Esophagus muscularis mucosa (tissue), 4 donors: Measurements from ENCODE around the gene C22orf23. TPM values are rescaled to one million over a fixed set of nuclear protein-coding genes. Genes with fewer than 3 reads are reported as not detected.

Experiments
- DNase-seq: peaks from one replicate; pipeline ENCODE4 v3.0.0-alpha.2; 2017; ENCODE audit errors: extremely low spot score
- H3K27ac ChIP-seq, 4 donors: fragments of 200-600 bp; sonication (generic); replicated peaks in 1 of 4; 1 replicate in 3 of 4; 2 replicates in 1 of 4; pipeline ENCODE4 v1.5.1; 2016 to 2019; ENCODE audit warnings: mild to moderate bottlenecking in 1 of 4
- H3K27me3 ChIP-seq, 4 donors: fragments of 200-600 bp; sonication (generic); one replicate each; pipeline versions ENCODE4 v1.5.1 to v1.6.0; 2016 to 2019
- H3K36me3 ChIP-seq, 4 donors: fragments of 200-600 bp; sonication (generic); one replicate each; pipeline ENCODE4 v1.5.1; 2016 to 2019
- H3K4me1 ChIP-seq, 4 donors: fragments of 200-600 bp; sonication (generic); one replicate each; pipeline ENCODE4 v1.5.1; 2016 to 2019
- H3K4me3 ChIP-seq, 4 donors: fragments of 200-600 bp; sonication (generic); 1 replicate in 2 of 4; 2 replicates in 2 of 4; pipeline ENCODE4 v1.5.1; 2016 to 2019; ENCODE audit warnings: mild to moderate bottlenecking in 4 of 4, moderate library complexity in 1 of 4
- H3K9me3 ChIP-seq, 4 donors: fragments of 200-600 bp; sonication (generic); 1 replicate in 3 of 4; 2 replicates in 1 of 4; pipeline ENCODE4 v1.5.1; 2016 to 2019
- EP300 ChIP-seq: sonication (generic); formaldehyde crosslinking; IDR thresholded peaks from one replicate; pipeline ENCODE4 v1.6.1; 2017; ENCODE audit warnings: antibody characterized with exemption
- POLR2A ChIP-seq: fragments of 450-650 bp; IDR thresholded peaks from one replicate; pipeline ENCODE4 v1.6.1; 2017; ENCODE audit warnings: antibody characterized with exemption, moderate library complexity, mild to moderate bottlenecking, low read depth
- POLR2AphosphoS5 ChIP-seq, 2 donors: sonication (generic); formaldehyde crosslinking; IDR thresholded peaks; one replicate each; pipeline ENCODE4 v1.6.1; 2017; ENCODE audit warnings: antibody characterized with exemption in 2 of 2
- WGBS: methylation state at CpG from one replicate; pipeline ENCODE4 v1.1.5; 2018; 5-methylcytosine and 5-hydroxymethylcytosine counted together
- intact Hi-C: fragments of 100-400 bp; cut with DNase I; formaldehyde crosslinking; loops from one replicate; pipeline ENCODE4 v1.15.1; 2023
- total RNA-seq, 4 donors: library from RNA; depleted of rRNA; stranded (reverse); fragments of >200 nt; gene quantifications; one replicate each; pipeline versions ENCODE4 v1.1.0 to v1.2.1, GENCODE V29; 2016
- TF ChIP-seq, protein P1 (sequence below), 3 experiments: fragments of 200-600 bp in 2 of 3; fragments of 450-650 bp in 1 of 3; sonication (generic) in 2 of 3; IDR thresholded peaks; one replicate each; pipeline ENCODE4 v1.5.1; 2017 to 2019; ENCODE audit warnings: antibody characterized with exemption in 3 of 3, mild to moderate bottlenecking in 2 of 3, moderate library complexity in 1 of 3

C22orf23 gene
- total RNA-seq, 4 donors from 2014 or later, result not detected

DNA sequence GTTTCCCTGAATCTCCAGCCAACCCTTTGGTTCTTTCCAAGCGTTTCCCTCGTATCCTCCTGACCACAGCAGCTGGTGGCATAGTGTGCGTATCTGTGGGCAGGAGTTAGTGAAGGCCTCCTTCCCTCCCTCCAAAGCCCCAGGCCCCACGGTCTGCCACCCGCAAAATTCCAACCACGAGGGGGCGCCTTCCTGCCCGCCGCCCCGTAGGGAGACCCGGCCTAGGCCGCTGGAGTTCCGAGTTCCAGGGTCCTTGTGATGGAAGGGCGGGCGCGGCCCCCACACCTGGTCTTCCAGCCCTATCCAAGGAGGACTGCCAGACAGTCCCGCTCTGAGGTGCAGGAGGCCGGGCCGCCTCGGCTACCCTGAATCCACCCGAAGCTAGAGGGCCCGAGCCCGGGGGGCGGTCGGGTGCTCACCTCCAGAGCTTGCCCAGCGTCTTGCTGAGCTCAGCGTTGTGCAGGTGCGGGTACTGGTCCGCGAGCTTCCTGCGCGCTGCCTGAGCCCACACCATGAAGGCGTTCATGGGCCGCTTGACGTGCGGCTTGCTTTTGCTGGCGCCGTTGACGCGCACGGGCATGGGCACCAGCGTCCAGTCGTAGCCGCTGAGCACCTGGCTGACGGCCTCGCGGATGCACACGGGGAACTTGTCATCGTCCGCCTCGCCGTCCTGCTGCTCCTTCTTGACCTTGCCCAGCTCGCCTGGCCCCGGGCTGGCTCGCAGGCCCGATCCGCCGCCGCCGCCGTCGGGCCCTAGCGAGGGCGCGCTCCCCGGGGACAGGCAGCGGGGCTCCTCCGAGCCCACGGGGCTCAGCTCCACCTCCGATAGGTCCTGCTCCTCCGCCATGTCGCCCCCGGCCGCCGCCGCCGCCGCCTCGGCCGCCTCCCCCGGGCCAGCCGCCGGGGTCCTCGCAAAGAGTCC is 29.8 kb upstream of the C22orf23 start:
- Histone ChIP-seq H3K27ac (peak overlapping the region; percentile 33 to 63 (median 59)), H3K4me3 (peak overlapping the region; percentile 34 to 50 (median 42)), H3K36me3 (peaks cover 4 to 25% (median 16%) of the 10 kb centered on the region in 4 donors), H3K4me1 (no peaks in the 10 kb centered on the region), H3K27me3 (no peaks in the 10 kb centered on the region), H3K9me3 (no peaks in the 10 kb centered on the region)
- DNase-seq, result no peak
- TF ChIP-seq POLR2AphosphoS5 (IDR thresholded peaks at IDR 0.05), result no peak
- TF ChIP-seq, protein P1, sequence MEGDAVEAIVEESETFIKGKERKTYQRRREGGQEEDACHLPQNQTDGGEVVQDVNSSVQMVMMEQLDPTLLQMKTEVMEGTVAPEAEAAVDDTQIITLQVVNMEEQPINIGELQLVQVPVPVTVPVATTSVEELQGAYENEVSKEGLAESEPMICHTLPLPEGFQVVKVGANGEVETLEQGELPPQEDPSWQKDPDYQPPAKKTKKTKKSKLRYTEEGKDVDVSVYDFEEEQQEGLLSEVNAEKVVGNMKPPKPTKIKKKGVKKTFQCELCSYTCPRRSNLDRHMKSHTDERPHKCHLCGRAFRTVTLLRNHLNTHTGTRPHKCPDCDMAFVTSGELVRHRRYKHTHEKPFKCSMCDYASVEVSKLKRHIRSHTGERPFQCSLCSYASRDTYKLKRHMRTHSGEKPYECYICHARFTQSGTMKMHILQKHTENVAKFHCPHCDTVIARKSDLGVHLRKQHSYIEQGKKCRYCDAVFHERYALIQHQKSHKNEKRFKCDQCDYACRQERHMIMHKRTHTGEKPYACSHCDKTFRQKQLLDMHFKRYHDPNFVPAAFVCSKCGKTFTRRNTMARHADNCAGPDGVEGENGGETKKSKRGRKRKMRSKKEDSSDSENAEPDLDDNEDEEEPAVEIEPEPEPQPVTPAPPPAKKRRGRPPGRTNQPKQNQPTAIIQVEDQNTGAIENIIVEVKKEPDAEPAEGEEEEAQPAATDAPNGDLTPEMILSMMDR (IDR thresholded peaks at IDR 0.05), result peak in 1 of 3 experiments; percentile 33
- 67% methylated on average over 29 of the region's 84 CpGs for WGBS
- intact Hi-C loops, result no loop called here

DNA sequence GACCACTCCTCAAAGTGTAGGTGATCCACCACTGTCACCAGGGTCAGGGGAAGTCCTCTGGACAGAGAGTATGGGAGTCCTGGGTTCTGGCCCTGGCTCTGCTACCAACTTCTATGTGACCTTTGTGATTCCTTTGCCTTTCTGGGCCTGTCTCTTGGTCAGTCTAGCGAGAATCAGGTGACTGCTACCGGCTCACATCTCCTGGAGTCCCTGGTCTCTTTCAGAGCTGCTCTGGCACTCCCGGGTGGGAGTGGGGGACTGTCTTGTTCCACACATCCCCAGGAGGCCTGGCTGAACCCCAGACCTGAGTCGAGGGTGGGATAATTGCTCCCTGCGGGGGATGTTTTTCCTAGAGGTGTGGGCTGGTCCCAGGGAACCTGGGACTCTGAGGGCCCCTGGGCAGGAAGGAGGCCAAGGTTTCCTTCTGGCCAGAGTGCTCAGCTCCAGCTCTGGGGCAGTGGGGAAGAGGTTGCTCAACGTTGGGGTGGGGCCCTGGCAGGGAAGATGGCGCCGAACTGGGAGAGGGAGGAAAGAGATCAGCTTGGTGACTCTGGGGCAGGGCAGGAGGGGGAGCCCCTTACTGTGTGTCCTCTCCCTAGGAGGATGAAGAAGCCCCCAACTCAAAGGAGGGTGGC is 28.9 kb upstream of the C22orf23 start:
- H3K27me3 ChIP-seq, result no peaks in the 10 kb centered on the region
- no peak for DNase-seq
- 82% methylated on average over 7 of the region's 8 CpGs for WGBS
- intact Hi-C loops, result no loop called here
- no peaks in the 10 kb centered on the region for H3K9me3 ChIP-seq
- no peaks in the 10 kb centered on the region for H3K4me1 ChIP-seq
- peak overlapping the region; percentile 44 to 63 (median 52) for H3K27ac ChIP-seq
- TF ChIP-seq POLR2A (no peak), EP300 (no peak), POLR2AphosphoS5 (IDR thresholded peaks at IDR 0.05) (no peak)
- TF ChIP-seq, protein P1 (IDR thresholded peaks at IDR 0.05), result no peak
- peaks cover 4 to 29% (median 20%) of the 10 kb centered on the region in 4 donors for H3K36me3 ChIP-seq
- peak overlapping the region; percentile 34 to 50 (median 42) for H3K4me3 ChIP-seq

DNA sequence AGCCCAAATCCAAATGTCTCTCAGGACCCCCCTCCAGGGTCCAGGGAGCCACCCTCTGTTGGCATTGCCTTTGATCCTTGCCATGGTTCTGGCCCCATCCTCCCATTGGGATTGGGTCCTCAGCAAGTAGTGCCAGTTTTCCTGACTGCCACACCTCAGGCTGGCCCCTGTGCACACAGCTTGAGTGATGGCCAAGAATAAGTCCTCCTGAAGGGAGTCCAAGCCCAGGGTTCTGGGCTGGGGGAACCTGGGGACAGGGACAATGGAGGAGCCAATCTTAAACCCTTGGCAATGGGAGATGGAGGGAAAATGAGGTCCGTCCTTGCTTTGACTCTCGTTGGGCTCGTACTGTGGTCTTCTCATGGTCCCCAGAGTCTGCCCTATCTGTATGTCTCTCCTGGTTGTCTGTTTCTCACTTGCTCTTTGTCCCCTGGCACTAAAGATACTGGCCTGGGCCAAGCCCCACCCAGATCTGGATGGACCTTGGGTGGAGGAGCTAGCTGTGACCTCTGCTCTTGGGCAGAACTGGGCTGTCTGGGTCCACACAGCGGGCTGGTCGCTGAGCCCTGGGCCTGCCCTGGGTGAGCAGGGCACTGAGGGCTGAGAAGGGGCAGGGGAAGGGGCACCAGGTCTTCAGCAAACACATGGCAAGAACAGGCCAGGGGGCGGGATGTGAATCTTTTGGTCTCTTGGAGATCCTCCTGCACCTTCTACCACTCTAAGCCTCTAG is 28.0 kb upstream of the C22orf23 start:
- peaks cover 4 to 30% (median 17%) of the 10 kb centered on the region in 4 donors for H3K36me3 ChIP-seq
- no peaks in the 10 kb centered on the region for H3K4me1 ChIP-seq
- WGBS, result 84% methylated on average over 3 of the region's 6 CpGs
- H3K27me3 ChIP-seq, result no peaks in the 10 kb centered on the region
- TF ChIP-seq POLR2AphosphoS5 (IDR thresholded peaks at IDR 0.05) (peak in 1 of 2 donors; percentile 30), EP300 (no peak), POLR2A (no peak)
- TF ChIP-seq, protein P1 (IDR thresholded peaks at IDR 0.05), result no peak
- no peaks in the 10 kb centered on the region for H3K9me3 ChIP-seq
- intact Hi-C loops, result no loop called here
- DNase-seq, result no peak
- peak overlapping the region; percentile 49 to 63 (median 55) for H3K27ac ChIP-seq
- H3K4me3 ChIP-seq, result peak overlapping the region; percentile 34 to 50 (median 42)

DNA sequence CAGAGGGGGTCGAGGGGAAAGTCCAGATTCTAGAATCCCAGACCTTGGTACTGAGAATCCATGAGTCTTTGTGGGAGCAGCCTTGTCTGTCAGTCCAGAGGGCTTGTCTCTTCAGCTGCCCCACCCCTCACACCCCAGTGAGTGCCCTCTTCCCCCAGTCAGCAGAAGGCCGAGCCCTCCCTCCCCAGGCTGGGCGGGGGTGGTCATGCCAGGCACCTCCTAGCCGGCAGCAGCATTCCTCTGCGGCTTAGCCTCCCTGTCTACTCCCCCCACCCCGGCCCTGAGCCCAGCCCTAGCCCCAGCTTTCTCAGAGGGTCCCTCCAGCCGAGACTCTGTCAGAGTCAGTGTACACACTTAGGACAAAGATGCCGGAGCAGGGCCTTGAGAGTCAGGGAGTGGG is 26.4 kb upstream of the C22orf23 start:
- intact Hi-C loops, result no loop called here
- H3K27me3 ChIP-seq, result no peaks in the 10 kb centered on the region
- H3K27ac ChIP-seq, result peak overlapping the region in 1 of 4 donors; percentile 7
- no peaks in the 10 kb centered on the region for H3K4me1 ChIP-seq
- H3K4me3 ChIP-seq, result peak overlapping the region in 3 of 4 donors; percentile 41 to 50 (median 43)
- 67% methylated on average over 8 of the region's 8 CpGs for WGBS
- H3K36me3 ChIP-seq, result peaks cover 0 to 37% (median 16%) of the 10 kb centered on the region in 4 donors
- no peak for TF ChIP-seq POLR2A
- TF ChIP-seq EP300, result no peak
- TF ChIP-seq POLR2AphosphoS5 (IDR thresholded peaks at IDR 0.05), result no peak
- TF ChIP-seq, protein P1 (IDR thresholded peaks at IDR 0.05), result no peak
- no peaks in the 10 kb centered on the region for H3K9me3 ChIP-seq
- no peak for DNase-seq
